ENCODE results near the gene MED1.
"Not testable (repeated sequence)": the region's sequence is repeated elsewhere in the genome, so short reads cannot be mapped to it uniquely, and the experiment has no call there.

MED1 gene

DNA sequence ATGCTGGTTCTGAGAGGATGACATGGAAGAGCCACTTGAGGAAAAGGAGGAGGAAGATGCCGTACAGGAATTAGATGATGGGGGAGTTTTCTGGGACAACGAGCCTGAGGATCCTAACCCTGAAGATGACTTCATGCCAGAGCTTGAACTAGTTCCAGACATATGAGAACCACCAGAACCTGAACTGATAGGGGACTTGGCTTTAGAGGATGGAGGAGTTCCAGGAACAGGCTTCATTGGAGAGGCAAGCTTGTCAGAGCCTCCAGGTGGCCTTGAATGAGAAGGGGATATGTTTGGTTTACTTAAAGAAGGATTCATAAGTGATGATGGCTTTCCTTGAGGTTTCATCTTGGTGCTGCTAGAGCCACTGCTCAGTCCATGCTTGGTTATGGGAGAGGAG lies 42.7 kb downstream of the MED1 start:
- no peak for DNase-seq

GRCh38 chr17:39406951-39407350 lies 44.1 kb downstream of the MED1 start:
- no peak for DNase-seq

GRCh38 chr17:39405436-39405835 lies 45.6 kb downstream of the MED1 start:
- no peak for DNase-seq

DNA sequence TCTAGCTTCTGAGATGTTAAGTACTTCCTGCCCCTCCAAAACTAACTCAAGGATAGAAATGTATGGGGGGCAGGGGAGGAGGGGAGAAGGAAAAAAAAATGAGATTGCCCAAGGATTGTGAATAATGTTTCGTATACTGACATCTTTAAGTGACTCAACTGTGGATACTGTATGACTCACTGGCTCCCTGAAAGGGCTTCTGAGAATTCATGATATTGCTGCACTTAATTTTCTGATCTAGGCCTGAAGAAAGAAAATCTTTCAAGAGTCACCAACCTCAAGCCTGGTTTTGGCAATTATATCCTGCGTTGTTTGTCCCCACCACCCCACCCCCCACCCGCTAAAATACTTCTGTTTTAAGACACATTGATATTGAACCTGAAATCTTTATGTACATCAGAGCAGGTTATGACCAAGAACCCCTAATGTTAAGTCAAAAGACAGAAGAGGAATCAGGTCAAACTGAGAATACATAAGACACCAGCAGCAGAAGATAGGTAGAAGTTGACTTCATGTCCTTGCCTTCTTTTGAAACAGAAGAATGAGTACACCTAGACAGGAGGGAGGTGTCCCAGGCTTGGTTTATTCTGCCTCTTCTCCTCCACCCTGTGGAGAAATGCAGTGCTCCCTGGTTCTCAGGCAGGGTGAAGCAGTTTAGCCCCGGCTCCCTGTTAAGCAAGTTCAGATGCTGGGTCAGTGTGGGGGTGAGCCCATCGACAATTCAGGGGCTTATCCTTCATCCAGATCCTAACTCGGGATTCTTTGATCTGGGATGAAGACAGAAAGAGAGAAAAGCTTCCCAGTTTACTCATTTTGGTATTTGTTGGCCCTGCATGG lies 46.3 kb downstream of the MED1 start:
- DNase-seq: peak; percentile 40

- DNase-seq: no peak
These were observed 48.0 kb downstream of the MED1 start for GRCh38 chr17:39402890-39403605.

GRCh38 chr17:39402244-39402889 lies 48.7 kb downstream of the MED1 start:
- peak; percentile 92 for DNase-seq

DNA sequence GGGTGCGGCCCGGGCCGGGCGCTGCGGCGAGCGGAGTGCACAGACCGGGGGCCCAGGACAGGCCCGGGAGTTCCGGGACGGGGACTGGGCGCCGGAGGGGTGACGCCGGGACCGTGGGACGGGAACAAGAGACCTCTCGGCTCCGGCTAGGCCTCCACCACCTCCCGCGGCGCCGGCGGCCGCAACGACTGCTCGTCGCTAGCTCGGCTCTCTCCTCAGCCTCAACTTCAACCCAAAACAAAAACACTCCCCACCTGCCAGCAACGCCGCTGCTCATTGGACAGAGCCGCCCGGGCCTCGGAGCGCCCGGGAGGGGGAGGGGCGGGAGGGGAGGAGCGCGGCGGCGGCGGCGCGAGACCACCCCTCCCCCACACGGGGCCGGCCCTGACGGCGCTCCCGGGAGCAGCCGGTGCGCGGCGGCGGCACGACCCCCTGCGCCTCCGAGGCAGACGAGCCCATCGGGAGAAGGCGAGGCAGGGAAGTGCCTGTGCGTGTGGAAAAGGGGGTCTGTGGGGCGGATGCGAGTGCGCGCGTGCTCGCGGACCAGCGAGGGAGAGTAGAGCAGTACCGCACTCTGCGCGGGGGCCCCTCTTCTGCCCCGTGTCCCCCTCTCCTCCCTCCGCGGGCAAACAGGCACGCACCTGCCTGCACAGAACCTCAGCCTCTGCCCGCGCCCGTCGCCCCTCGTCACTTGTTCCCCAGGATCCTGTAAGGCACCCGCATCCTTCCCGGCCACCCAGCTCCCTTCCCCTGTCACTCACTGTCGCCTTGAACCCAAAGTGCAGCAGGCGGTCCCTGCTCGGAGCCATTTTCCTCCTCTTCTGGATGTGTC lies 49.4 kb downstream of the MED1 start, which contains the start of gene FBXL20:
Gene FBXL20 (minus strand): TSS at position 215 of the 832 bp plus-strand sequence. CDS start 224 bp downstream, outside the sequence.
- peak; percentile 92 for DNase-seq

DNA sequence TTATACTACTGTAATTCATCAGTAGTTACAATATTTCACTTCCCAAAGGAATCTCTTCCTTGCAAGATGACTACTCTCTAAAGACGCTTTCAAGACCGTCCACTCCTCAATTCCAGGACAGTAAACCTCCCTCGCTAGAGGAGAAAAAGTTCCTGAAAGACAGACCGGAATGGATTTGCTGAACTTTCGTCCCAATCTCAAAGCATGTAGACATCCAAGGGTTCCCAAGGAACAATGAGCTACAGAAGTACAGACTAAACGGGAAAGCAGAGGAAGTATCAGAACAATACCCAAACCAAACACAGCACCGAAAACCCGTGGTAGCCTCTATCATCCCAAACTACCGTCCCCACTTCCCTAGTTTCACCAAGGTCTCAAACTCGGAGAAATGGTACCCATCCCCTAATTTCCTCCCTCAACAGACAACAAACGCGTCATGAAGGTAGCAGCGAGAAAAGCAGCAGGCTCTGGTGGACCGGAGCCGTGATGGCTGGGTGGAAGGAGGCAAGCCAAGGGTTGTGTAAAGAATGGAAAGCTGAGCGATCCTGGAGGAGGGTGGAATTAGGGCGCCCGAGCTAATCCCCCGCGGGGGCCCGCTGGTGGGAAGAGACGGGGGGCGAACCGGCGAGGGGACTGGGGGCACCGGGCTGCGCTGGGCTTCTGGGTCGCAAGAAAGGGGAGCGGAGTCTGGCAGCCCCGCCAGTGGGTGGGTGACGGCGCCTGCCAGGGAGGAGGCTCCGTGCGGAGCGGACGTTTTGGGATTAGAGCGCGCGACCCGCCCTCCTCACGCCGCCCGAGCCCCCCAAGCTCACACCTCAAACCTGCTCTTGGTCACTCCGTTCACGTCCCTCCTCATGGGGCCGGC lies 50.3 kb downstream of the MED1 start:
- peak; percentile 4 for DNase-seq

DNA sequence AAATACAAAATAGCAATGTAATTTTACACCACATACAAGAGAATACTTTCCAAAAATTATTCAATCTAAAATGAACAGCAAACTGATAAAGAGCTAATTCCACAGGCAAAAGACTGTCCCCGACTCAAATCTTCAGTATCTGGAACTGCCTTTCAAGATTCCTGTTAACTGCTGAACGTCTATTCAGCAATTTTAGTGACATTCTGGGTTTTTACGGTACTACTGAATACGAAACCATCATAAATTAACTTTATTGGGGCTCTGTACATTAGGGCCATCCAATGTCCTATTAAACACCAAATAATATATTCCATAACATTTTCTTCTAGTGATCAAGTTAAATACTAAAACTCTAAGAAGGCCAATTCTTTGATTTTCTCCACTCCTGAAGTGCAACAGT lies 51.3 kb downstream of the MED1 start:
- DNase-seq: no peak

DNA sequence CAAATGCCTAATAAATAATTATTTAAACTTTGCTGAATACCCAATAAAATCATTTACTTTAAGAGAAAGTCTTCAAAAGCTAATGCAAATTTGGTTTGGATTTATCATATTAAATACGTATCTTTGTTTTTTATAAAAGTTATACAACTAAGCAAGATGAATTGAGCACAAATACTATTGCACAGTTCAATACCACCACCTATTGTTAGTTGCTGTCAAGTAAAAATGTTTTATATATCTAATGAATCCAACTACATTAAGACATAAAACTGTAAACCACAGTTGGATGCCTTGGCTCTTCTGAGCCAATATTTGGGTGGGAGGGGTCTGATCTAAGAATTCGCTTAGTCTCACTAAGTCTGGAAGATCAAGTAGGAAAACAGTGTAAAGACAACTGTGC lies 57.3 kb downstream of the MED1 start:
- no peak for DNase-seq

DNA sequence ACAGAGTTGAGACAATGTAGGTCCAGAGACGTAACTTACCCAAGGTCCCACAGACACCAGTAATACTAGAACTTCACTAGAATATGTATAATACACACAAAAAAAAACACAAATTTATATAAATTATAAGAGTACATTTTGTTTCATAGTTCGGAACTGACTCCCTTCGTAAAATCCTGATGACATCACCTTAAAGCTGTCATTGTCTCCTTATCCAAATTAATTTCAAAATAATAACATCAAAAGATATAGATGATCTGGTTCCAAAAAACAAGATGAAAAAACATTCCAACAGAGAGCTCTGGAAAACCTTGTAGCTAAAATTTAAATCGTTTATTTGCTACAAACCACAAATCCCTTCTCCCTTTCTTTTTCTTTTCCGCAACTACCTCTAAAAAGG lies 59.6 kb downstream of the MED1 start:
- no peak for DNase-seq

GRCh38 chr17:39385040-39385439 lies 66.0 kb downstream of the MED1 start:
- no peak for DNase-seq

DNA sequence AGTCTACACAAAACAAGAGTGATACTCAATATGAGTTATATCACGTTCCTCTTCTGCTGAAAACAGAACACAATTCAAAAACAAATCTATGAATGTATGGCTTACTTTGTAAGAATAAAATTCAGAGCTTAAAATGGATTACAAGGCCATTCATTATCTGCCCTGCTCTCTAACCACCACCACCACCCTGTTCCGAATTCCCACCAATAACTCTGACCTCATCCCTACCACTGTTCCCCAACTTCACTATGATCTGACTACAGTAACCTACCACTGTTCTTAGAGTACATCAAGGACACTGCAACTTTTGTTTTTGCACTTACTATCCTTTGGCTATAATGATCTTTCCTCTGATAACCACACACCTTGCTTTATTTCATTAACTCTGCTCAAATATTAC lies 70.9 kb downstream of the MED1 start:
- no peak for DNase-seq

DNA sequence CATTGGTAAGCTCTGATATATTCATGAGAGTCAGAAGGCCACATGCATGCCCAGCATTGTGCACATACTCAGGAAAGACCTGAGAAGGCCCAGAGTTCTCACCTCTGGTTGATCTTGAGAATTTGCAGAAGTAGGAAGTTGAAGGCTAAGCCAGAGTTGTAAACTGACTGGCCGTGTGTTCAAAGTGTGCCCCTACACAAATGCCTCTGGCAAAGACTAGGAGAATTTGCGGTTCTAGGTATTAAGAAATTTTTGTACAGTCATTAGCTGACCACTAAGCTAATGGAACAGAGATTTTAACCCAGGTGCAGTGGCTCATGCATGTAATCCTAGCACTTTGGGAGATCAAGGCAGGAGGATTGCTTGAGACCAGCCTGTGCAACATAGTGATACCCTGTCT lies 74.6 kb downstream of the MED1 start:
- DNase-seq: no peak

DNA sequence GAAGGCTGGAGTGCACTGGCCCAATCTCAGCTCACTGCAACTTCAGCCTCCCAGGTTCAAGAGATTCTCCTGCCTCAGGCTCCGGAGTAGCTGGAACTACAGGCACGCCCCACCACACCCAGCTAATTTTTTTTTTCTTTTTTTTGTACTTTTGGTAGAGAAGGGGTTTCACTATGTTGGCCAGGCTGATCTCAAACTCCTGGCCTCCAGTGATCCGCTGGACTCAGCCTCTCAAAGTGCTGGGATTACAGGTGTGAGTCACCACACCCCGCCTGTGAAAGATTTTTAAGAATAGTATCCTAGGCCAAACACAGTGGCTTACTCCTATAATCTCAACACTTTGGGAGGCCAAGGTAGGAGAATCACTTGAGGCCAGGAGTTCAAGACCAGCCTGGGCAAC lies 83.3 kb downstream of the MED1 start:
- DNase-seq: not testable (repeated sequence)

DNA sequence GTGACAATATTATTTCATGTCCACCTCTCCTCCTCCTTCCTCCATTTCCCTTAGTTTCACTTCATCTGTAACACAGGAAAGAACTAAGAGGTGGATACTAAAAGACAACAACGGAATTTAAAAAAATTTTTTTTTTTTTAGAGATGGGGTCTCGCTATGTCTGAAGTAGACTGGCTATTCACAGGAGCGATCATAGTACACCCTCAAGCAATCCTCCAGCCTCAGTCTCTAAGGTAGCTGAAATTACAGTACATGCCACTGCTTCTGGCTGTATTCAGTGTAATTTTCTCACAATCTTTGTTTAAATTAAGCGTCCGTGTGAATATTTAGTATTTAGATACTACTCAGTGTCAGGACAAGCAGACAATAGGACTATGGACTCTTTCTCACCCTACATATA lies 85.2 kb downstream of the MED1 start:
- no peak for DNase-seq

- DNase-seq: no peak
These were observed 85.8 kb downstream of the MED1 start for GRCh38 chr17:39365242-39365641.

DNA sequence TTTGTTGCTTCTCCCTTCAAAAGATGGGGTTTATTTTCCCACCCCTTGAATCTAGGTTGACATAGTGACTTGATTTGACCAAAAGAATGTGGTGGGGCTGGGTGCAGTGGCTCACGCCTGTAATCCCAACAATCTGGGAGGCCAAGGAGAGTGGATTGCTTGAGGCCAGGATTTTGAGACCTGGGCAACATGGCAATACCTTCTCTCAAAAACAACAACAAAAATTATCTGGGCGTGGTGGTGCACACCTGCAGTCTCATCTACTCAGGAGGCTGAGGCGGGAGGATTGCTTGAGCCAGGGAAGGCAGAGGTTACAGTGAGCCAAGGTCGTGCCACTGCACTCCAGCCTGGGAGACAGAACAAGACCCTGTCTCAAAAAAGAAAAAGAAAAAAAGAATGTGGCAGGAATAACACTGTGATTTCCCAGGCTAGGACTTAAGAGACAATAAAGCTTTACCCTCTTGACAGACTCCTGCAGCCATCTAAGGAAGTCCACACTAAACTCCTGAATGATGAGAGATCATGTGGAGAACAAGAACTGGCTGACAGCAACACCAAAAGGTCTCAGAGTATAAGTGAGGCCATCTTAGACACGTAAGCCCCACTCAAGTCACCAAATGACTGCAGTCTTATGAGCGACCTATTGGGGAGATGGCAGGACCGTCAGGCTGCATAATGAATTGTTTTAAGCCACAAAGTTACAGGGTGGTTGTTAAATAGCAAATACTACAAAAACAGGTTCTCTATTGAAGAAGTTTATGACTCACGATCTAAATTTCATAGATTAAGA lies 86.6 kb downstream of the MED1 start:
- DNase-seq: no peak

GRCh38 chr17:39361064-39361463 lies 90.0 kb downstream of the MED1 start:
- no peak for DNase-seq

GRCh38 chr17:39360537-39360936 lies 90.5 kb downstream of the MED1 start:
- no peak for DNase-seq

GRCh38 chr17:39359994-39360393 lies 91.1 kb downstream of the MED1 start:
- no peak for DNase-seq
